Chondrocyte (in vitro differentiated cells): Measurements from ENCODE around the gene ESR1. TPM values are rescaled to one million over a fixed set of nuclear protein-coding genes. Genes with fewer than 3 reads are reported as not detected.

Experiments
- DNase-seq: peaks from one replicate; pipeline ENCODE4 v3.0.0; 2021; ENCODE audit warnings: mixed read lengths, low spot score
- H3K27ac Mint-ChIP-seq: one replicate; pipeline ENCODE4 v1.8.0; 2021; ENCODE audit warnings: mild to moderate bottlenecking, moderate library complexity, mixed read lengths; ENCODE audit not compliant: unreplicated experiment
- H3K27me3 Mint-ChIP-seq: 2 replicates; pipeline ENCODE4 v1.8.0; 2021; ENCODE audit warnings: low read depth, mixed read lengths
- H3K36me3 Mint-ChIP-seq: 2 replicates; pipeline ENCODE4 v1.8.0; 2021; ENCODE audit warnings: low read depth, mixed read lengths
- H3K4me1 Mint-ChIP-seq: 2 replicates; pipeline ENCODE4 v1.8.0; 2021; ENCODE audit warnings: low read depth, mild to moderate bottlenecking, mixed read lengths
- H3K4me3 Mint-ChIP-seq: one replicate; pipeline ENCODE4 v1.8.0; 2021; ENCODE audit warnings: mild to moderate bottlenecking, moderate library complexity, mixed read lengths; ENCODE audit not compliant: unreplicated experiment
- H3K9me3 Mint-ChIP-seq: 2 replicates; pipeline ENCODE4 v1.8.0; 2021; ENCODE audit warnings: low read depth, mixed read lengths
- CTCF ChIP-seq: fragments of 200-600 bp; sonication (generic); IDR thresholded peaks from 2 replicates; pipeline ENCODE4 v1.5.0; 2021; ENCODE audit warnings: antibody characterized with exemption, mild to moderate bottlenecking, moderate library complexity
- total RNA-seq: library from RNA; stranded (reverse); gene quantifications from 3 replicates; pipeline ENCODE4 v1.2.1, GENCODE V29; 2021

ESR1 gene
- total RNA-seq, 1 donor from 2014 or later = not detected

- DNase-seq = no peak
- H3K9me3 Mint-ChIP-seq = no peaks in the 10 kb centered on the region
- H3K27me3 Mint-ChIP-seq = no peaks in the 10 kb centered on the region
- peaks cover 23% of the 10 kb centered on the region for H3K4me1 Mint-ChIP-seq
- no peak for TF ChIP-seq CTCF
- peaks cover 30% of the 10 kb centered on the region for H3K36me3 Mint-ChIP-seq
- H3K4me3 Mint-ChIP-seq = no peak overlapping the region
- no peak overlapping the region for H3K27ac Mint-ChIP-seq
Measured at GRCh38 chr6:152143359-152143758, 335.9 kb downstream of the ESR1 start.

DNA sequence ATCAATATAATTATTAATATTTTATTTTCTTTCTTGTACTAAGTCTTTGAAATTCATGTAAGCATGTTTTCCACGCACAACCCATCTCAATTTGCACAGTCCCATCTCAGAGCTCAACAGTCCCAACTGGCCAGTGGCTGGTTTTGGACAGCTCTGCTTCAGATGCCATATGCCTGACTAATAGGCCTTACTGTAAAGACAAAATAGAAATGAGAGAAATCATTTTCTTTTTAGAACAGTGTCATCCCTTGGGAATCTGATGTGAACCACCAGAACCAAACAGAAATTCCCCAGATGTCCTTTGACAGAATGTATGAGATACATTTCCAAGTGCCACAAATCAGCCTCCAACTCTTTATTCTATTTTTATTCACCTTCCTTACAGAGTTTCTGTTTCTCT is 338.9 kb downstream of the ESR1 start:
- Mint-ChIP-seq H3K4me3 (peak overlapping the region; percentile 28), H3K27ac (peak overlapping the region; percentile 82), H3K9me3 (no peaks in the 10 kb centered on the region), H3K27me3 (no peaks in the 10 kb centered on the region), H3K36me3 (peaks cover 36% of the 10 kb centered on the region), H3K4me1 (peaks cover 34% of the 10 kb centered on the region)
- no peak for TF ChIP-seq CTCF
- no peak for DNase-seq

- Mint-ChIP-seq H3K27ac (peak overlapping the region; percentile 82), H3K27me3 (no peaks in the 10 kb centered on the region), H3K4me1 (peaks cover 34% of the 10 kb centered on the region), H3K9me3 (no peaks in the 10 kb centered on the region), H3K4me3 (no peak overlapping the region), H3K36me3 (peaks cover 43% of the 10 kb centered on the region)
- DNase-seq = no peak
- TF ChIP-seq CTCF = no peak
Measured at GRCh38 chr6:152147269-152147668, 339.8 kb downstream of the ESR1 start.

DNA sequence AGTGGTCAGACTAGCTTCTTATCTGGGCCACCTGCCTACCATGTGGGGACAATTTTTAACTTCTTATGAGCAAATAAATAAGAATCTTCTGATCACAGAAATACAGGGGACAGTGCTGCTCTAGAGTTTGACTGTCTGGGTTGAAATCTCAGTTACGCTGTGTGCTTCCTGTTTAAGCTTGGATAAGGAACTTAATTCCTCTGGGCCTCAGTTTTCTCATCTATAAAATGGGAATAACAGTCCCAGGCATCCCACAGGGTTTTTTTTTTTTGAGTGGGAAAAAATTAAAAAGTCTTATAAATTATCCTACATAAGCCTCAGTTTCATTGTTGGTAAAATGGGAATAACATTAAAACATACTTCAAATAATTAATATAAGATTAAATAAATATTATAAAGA is 340.9 kb downstream of the ESR1 start:
- Mint-ChIP-seq H3K27ac (no peak overlapping the region), H3K4me1 (peaks cover 34% of the 10 kb centered on the region), H3K27me3 (no peaks in the 10 kb centered on the region), H3K4me3 (no peak overlapping the region), H3K36me3 (peaks cover 43% of the 10 kb centered on the region), H3K9me3 (no peaks in the 10 kb centered on the region)
- DNase-seq = no peak
- no peak for TF ChIP-seq CTCF

GRCh38 chr6:152150196-152150595 is 342.7 kb downstream of the ESR1 start:
- DNase-seq = no peak
- Mint-ChIP-seq H3K27me3 (no peaks in the 10 kb centered on the region), H3K4me3 (no peak overlapping the region), H3K9me3 (no peaks in the 10 kb centered on the region), H3K36me3 (peaks cover 45% of the 10 kb centered on the region), H3K27ac (peak overlapping the region; percentile 37), H3K4me1 (peaks cover 31% of the 10 kb centered on the region)
- no peak for TF ChIP-seq CTCF
